H9 (cell line): ENCODE data around the gene C12orf57. TPM values are rescaled to one million over a fixed set of nuclear protein-coding genes. Genes with fewer than 3 reads are reported as not detected.

Experiments used
- DNase-seq: peaks from one replicate; pipeline ENCODE4 v3.0.0-alpha.2; 2017
- H2AFZ ChIP-seq: one replicate; pipeline ENCODE4 v1.6.1; 2013; ENCODE audit warnings: mild to moderate bottlenecking, low read length, control low read depth, moderate library complexity
- H2AK5ac ChIP-seq: 2 replicates; pipeline ENCODE4 v1.6.1; 2013; ENCODE audit warnings: low read length, control low read depth, mixed read lengths; ENCODE audit not compliant: insufficient read length
- H2BK120ac ChIP-seq: one replicate; pipeline ENCODE4 v1.6.1; 2013; ENCODE audit warnings: low read depth, mild to moderate bottlenecking, low read length, control low read depth, inconsistent platforms; ENCODE audit not compliant: poor library complexity, severe bottlenecking
- H2BK12ac ChIP-seq: 2 replicates; pipeline ENCODE4 v1.6.1; 2013; ENCODE audit warnings: low read length, control low read depth, mixed read lengths, low read depth; ENCODE audit not compliant: insufficient read length
- H2BK15ac ChIP-seq: 2 replicates; pipeline ENCODE4 v1.6.1; 2013; ENCODE audit warnings: low read depth, low read length, control low read depth
- H2BK20ac ChIP-seq: one replicate; pipeline ENCODE4 v1.6.1; 2013; ENCODE audit warnings: low read depth, mild to moderate bottlenecking, low read length, control low read depth, inconsistent platforms; ENCODE audit not compliant: poor library complexity, severe bottlenecking
- H2BK5ac ChIP-seq: 2 replicates; pipeline ENCODE4 v1.6.1; 2013; ENCODE audit warnings: low read length, control low read depth, mixed read lengths; ENCODE audit not compliant: insufficient read length
- H3K14ac ChIP-seq: 2 replicates; pipeline ENCODE4 v1.6.1; 2013; ENCODE audit warnings: low read length, control low read depth; ENCODE audit not compliant: insufficient read depth
- H3K18ac ChIP-seq: 2 replicates; pipeline ENCODE4 v1.6.1; 2013; ENCODE audit warnings: low read depth, mild to moderate bottlenecking, mixed read lengths, low read length, control low read depth; ENCODE audit not compliant: insufficient read length
- H3K23ac ChIP-seq: 2 replicates; pipeline ENCODE4 v1.6.1; 2013; ENCODE audit warnings: low read length, control low read depth, mixed read lengths, low read depth; ENCODE audit not compliant: insufficient read length
- H3K23me2 ChIP-seq: 2 replicates; pipeline ENCODE4 v1.6.1; 2013; ENCODE audit warnings: low read depth, mild to moderate bottlenecking, mixed read lengths, low read length, control low read depth; ENCODE audit not compliant: insufficient read length, poor library complexity, severe bottlenecking
- H3K27ac ChIP-seq: 2 replicates; pipeline ENCODE4 v1.5.1; 2013; ENCODE audit warnings: low read length, control low read depth, mixed read lengths, low read depth; ENCODE audit not compliant: insufficient read length
- H3K27me3 ChIP-seq: 2 replicates; pipeline ENCODE4 v1.6.1; 2013; ENCODE audit warnings: low read length, control low read depth, inconsistent platforms; ENCODE audit not compliant: insufficient read depth
- H3K4ac ChIP-seq: 2 replicates; pipeline ENCODE4 v1.6.1; 2013; ENCODE audit warnings: low read depth, mild to moderate bottlenecking, control low read depth, inconsistent platforms, low read length, moderate library complexity
- H3K4me1 ChIP-seq: 2 replicates; pipeline ENCODE4 v1.6.1; 2013; ENCODE audit warnings: low read length, control low read depth, inconsistent platforms; ENCODE audit not compliant: insufficient read depth
- H3K4me2 ChIP-seq: 2 replicates; pipeline ENCODE4 v1.6.1; 2013; ENCODE audit warnings: low read length, control low read depth, mixed read lengths; ENCODE audit not compliant: insufficient read length, insufficient read depth
- H3K56ac ChIP-seq: 2 replicates; pipeline ENCODE4 v1.6.1; 2013; ENCODE audit warnings: low read depth, mild to moderate bottlenecking, mixed read lengths, low read length, control low read depth; ENCODE audit not compliant: insufficient read length
- H3K79me1 ChIP-seq: 2 replicates; pipeline ENCODE4 v1.6.1; 2013; ENCODE audit warnings: low read depth, mild to moderate bottlenecking, moderate library complexity, low read length, control low read depth, inconsistent platforms; ENCODE audit not compliant: insufficient read depth, poor library complexity, severe bottlenecking
- H3K79me2 ChIP-seq: 2 replicates; pipeline ENCODE4 v1.6.1; 2013; ENCODE audit warnings: low read length, control low read depth, inconsistent platforms; ENCODE audit not compliant: insufficient read depth
- H3K9ac ChIP-seq: 2 replicates; pipeline ENCODE4 v1.6.1; 2013; ENCODE audit warnings: low read length, control low read depth, mixed read lengths; ENCODE audit not compliant: insufficient read length; ENCODE audit errors: extremely low read depth
- H3K9me3 ChIP-seq: one replicate; pipeline ENCODE4 v1.6.1; 2013; ENCODE audit warnings: low read depth, low read length, inconsistent platforms; ENCODE audit not compliant: control insufficient read depth
- H3T11ph ChIP-seq: one replicate; pipeline ENCODE4 v1.6.1; 2013; ENCODE audit warnings: mild to moderate bottlenecking, low read length, control low read depth, inconsistent platforms
- H4K20me1 ChIP-seq: one replicate; pipeline ENCODE4 v1.6.1; 2013; ENCODE audit not compliant: control insufficient read depth, insufficient read length, insufficient read depth
- H4K5ac ChIP-seq: 2 replicates; pipeline ENCODE4 v1.6.1; 2013; ENCODE audit warnings: low read depth, mild to moderate bottlenecking, mixed read lengths, low read length, control low read depth; ENCODE audit not compliant: insufficient read length
- H4K8ac ChIP-seq: replicated peaks from 2 replicates; pipeline ENCODE4 v1.6.1; 2013; ENCODE audit warnings: low read length, control low read depth, mixed read lengths, low read depth; ENCODE audit not compliant: insufficient read length
- H4K91ac ChIP-seq: 2 replicates; pipeline ENCODE4 v1.6.1; 2013; ENCODE audit warnings: low read depth, mild to moderate bottlenecking, moderate library complexity, mixed read lengths, low read length, control low read depth; ENCODE audit not compliant: insufficient read length
- H3K27ac Mint-ChIP-seq, 3 experiments: 2 replicates in 2 of 3; 3 replicates in 1 of 3; pipeline ENCODE4 v1.8.0; 2020 to 2021; ENCODE audit warnings: mixed read lengths in 3 of 3, mild to moderate bottlenecking in 1 of 3, moderate library complexity in 1 of 3
- H3K27me3 Mint-ChIP-seq: 2 replicates; pipeline ENCODE4 v1.8.0; 2021; ENCODE audit warnings: low read depth, mild to moderate bottlenecking, moderate library complexity, mixed read lengths
- H3K36me3 Mint-ChIP-seq, 3 experiments: 2 replicates in 2 of 3; 3 replicates in 1 of 3; pipeline ENCODE4 v1.8.0; 2020 to 2021; ENCODE audit warnings: low read depth in 3 of 3, mixed read lengths in 3 of 3; ENCODE audit not compliant: insufficient read depth in 1 of 3
- H3K4me1 Mint-ChIP-seq, 2 experiments: 2 replicates each; pipeline ENCODE4 v1.8.0; 2020; ENCODE audit warnings: mixed read lengths in 2 of 2
- H3K4me3 Mint-ChIP-seq, 2 experiments: 2 replicates in 1 of 2; 3 replicates in 1 of 2; pipeline ENCODE4 v1.8.0; 2020 to 2021; ENCODE audit warnings: mild to moderate bottlenecking in 2 of 2, mixed read lengths in 2 of 2, moderate library complexity in 1 of 2
- H3K9me3 Mint-ChIP-seq, 2 experiments: 2 replicates in 1 of 2; 3 replicates in 1 of 2; pipeline ENCODE4 v1.8.0; 2020; ENCODE audit warnings: mild to moderate bottlenecking in 2 of 2, mixed read lengths in 2 of 2, moderate library complexity in 1 of 2
- WGBS: extraction: QIAGEN DNeasy Blood & Tissue Kit; methylation state at CpG from one replicate; pipeline ENCODE4 v1.1.7; 2013; ENCODE audit warnings: missing lambda C conversion rate, low lambda C conversion rate, mixed read lengths; ENCODE audit not compliant: insufficient read length; ENCODE audit errors: extremely low coverage; 5-methylcytosine and 5-hydroxymethylcytosine counted together
- total RNA-seq: library from RNA; stranded (reverse); gene quantifications from 2 replicates; pipeline ENCODE4 v1.2.1, GENCODE V29; 2021
- TF ChIP-seq, protein P1 (sequence below): fragments of 200-600 bp; sonication (generic); conservative IDR thresholded peaks from 3 replicates; pipeline ENCODE4 v1.8.0; 2021; ENCODE audit warnings: antibody characterized with exemption, mild to moderate bottlenecking

Gene C12orf57
- total RNA-seq, 1 experiment from 2014 or later, result 195 TPM

DNA sequence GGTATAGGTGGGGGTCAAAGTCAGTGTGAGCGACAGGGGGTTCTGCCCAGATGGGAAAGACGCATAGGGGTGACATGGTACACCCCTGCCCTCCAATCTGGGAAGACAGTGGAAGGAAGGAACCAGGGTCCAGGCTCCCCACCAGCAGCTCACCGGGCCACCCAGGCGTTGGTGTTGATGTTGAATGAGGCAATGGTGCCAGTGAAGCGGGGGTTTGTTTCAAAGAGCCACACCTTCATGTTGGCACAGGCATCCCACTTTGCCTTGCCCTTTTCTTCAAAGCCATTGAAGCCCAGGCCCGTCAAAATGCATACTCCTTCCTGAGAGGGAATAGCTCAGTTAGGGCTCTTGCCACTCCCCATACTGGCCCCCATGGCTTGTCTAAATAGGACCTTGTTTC lies 34.4 kb downstream of the C12orf57 start:
- no peak overlapping the region for H4K5ac ChIP-seq
- no peak overlapping the region for H2BK20ac ChIP-seq
- no CpG with 5 or more reads among the region's 6 CpGs for WGBS
- no peak overlapping the region for H3K18ac ChIP-seq
- H3K23ac ChIP-seq, result no peak overlapping the region
- H4K20me1 ChIP-seq, result no peaks in the 10 kb centered on the region
- no peak overlapping the region for H4K8ac ChIP-seq
- H3K79me1 ChIP-seq, result no peaks in the 10 kb centered on the region
- TF ChIP-seq, protein P1, sequence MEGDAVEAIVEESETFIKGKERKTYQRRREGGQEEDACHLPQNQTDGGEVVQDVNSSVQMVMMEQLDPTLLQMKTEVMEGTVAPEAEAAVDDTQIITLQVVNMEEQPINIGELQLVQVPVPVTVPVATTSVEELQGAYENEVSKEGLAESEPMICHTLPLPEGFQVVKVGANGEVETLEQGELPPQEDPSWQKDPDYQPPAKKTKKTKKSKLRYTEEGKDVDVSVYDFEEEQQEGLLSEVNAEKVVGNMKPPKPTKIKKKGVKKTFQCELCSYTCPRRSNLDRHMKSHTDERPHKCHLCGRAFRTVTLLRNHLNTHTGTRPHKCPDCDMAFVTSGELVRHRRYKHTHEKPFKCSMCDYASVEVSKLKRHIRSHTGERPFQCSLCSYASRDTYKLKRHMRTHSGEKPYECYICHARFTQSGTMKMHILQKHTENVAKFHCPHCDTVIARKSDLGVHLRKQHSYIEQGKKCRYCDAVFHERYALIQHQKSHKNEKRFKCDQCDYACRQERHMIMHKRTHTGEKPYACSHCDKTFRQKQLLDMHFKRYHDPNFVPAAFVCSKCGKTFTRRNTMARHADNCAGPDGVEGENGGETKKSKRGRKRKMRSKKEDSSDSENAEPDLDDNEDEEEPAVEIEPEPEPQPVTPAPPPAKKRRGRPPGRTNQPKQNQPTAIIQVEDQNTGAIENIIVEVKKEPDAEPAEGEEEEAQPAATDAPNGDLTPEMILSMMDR, result no peak
- no peak overlapping the region for H3T11ph ChIP-seq
- no peak for DNase-seq
- no peaks in the 10 kb centered on the region; the same call in 1 of the 2 replicates for H3K27me3 Mint-ChIP-seq
- peaks cover 30 to 84% (median 83%) of the 10 kb centered on the region in 3 experiments; a peak in 6 of 7 replicates for H3K36me3 Mint-ChIP-seq
- H3K79me2 ChIP-seq, result no peaks in the 10 kb centered on the region
- no peak overlapping the region for H2BK120ac ChIP-seq
- no peak overlapping the region for H3K27ac ChIP-seq
- H3K4me1 ChIP-seq, result no peaks in the 10 kb centered on the region; the same call in 1 of the 2 replicates
- no peak overlapping the region for H3K4ac ChIP-seq
- no peak overlapping the region for H3K4me2 ChIP-seq
- no peak overlapping the region for H2BK5ac ChIP-seq
- H3K9me3 ChIP-seq, result no peaks in the 10 kb centered on the region
- H2BK15ac ChIP-seq, result no peak overlapping the region
- H3K4me3 Mint-ChIP-seq, result no peak overlapping the region
- no peak overlapping the region for H4K91ac ChIP-seq
- no peaks in the 10 kb centered on the region for H3K27me3 ChIP-seq
- H3K14ac ChIP-seq, result no peak overlapping the region
- peaks cover 3 to 10% of the 10 kb centered on the region in 2 experiments for H3K4me1 Mint-ChIP-seq
- no peak overlapping the region for H2AFZ ChIP-seq
- no peak overlapping the region for H2BK12ac ChIP-seq
- H3K27ac Mint-ChIP-seq, result peak overlapping the region in 1 of 3 experiments; percentile 91; a peak in 2 of 7 replicates
- no peaks in the 10 kb centered on the region for H3K9me3 Mint-ChIP-seq
- no peaks in the 10 kb centered on the region for H3K23me2 ChIP-seq
- no peak overlapping the region for H3K9ac ChIP-seq
- no peak overlapping the region for H3K56ac ChIP-seq
- H2AK5ac ChIP-seq, result no peak overlapping the region
